IPS DF 19.7 (cell line): ENCODE data around the gene SLC39A7.
"Not testable (repeated sequence)": the region's sequence is repeated elsewhere in the genome, so short reads cannot be mapped to it uniquely, and the experiment has no call there.

Experiments used
- DNase-seq: peaks from one replicate; pipeline ENCODE4 v3.0.0-alpha.2; 2013; ENCODE audit warnings: low read depth, low spot score

The SLC39A7 gene

DNA sequence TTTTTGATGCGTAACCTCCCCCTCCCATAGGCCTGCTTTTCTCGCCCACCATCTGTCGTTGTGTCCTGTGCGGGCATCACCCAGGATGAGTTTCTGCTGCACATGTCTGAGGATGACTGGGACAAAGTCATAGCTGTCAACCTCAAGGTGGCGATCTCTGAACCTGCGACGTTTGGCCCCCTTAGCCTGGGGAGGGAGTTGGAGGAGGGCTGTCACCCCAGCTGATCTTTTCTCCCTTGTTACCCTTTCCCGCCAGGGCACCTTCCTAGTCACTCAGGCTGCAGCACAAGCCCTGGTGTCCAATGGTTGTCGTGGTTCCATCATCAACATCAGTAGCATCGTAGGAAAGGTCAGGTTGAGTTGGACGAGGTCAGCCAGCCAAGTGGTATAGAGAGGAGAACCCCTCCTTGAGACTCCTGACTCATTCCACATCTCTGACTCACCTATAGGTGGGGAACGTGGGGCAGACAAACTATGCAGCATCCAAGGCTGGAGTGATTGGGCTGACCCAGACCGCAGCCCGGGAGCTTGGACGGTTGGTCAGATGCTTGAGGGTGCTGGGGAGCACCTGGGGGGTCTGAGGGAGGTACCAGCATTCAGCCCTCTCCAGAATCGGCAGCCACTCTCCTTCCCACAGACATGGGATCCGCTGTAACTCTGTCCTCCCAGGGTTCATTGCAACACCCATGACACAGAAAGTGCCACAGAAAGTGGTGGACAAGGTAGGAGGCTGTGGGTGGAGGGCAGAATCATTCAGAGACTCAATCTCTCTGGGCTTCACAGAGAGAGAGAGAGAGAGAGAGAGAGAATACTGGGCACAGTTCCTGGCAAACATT is 4.7 kb downstream of the SLC39A7 start:
- DNase-seq = no peak

DNA sequence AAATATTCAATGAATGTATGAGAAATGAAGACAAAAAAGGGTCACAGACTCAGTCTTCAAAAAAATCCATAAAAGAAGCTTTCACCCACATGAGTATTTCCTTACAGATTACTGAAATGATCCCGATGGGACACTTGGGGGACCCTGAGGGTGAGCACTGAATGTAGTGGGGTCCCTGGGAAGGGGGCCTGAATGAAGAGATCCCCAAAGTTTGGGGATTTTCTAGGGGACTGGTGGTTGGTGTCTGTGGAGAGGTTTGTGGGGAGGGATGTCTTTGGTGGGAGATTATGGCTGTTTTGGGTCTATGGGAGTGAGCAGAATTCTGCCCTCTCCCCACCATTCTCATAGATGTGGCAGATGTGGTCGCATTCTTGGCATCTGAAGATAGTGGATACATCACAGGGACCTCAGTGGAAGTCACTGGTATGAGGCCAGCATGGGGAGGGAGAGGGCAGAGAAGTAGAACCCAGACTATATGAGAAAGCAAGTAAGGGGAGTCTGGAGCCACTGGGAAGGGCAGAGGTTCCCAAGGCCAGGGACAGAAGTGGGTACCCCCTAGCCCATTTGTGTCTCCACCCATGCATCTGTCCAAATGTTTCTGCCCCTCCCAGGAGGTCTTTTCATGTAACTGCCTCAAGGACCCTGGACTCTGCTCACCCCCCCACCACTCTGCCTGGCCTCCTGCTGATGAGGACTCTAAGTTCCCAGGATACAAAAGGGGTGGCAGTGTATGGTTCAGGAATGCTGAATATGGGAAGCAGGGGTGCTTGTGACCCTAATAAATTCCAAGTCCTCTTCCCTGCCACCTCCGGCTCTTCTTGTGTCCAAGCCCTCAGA is 5.6 kb downstream of the SLC39A7 start:
- DNase-seq = no peak

DNA sequence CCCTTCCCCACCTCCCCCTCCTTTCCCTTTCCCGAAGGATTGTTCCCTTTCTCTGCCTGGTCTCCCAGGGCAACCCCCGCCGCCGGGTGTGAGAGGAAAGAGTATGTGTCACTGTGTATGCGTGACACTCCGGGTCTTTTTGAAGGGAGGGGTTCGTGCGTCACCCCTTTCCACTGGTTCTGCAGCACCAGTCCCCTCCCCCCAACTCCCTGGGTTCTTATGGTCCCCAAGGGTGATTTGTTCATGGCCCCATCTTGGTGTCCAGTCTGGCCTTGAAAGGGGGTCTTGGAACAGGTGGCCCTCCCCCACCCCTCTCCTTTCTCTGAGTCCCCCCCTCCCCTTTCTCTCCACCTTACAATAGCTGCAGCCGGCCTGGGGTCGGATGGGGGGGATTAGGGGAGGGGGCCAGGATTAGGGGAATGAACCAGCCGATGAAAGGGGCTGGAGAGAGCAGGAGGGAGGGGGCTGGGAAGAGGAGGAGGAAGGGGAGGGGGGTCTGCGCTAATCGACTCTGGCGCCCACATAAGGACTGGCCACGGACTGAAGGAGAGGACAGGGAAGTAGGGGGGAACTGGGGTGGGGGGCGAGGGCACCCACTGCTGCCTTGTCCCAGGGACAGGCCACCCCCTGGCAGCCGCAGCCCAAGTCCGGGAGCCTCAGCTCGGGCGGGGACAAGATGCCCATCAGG is 6.3 kb downstream of the SLC39A7 start:
- no peak for DNase-seq

DNA sequence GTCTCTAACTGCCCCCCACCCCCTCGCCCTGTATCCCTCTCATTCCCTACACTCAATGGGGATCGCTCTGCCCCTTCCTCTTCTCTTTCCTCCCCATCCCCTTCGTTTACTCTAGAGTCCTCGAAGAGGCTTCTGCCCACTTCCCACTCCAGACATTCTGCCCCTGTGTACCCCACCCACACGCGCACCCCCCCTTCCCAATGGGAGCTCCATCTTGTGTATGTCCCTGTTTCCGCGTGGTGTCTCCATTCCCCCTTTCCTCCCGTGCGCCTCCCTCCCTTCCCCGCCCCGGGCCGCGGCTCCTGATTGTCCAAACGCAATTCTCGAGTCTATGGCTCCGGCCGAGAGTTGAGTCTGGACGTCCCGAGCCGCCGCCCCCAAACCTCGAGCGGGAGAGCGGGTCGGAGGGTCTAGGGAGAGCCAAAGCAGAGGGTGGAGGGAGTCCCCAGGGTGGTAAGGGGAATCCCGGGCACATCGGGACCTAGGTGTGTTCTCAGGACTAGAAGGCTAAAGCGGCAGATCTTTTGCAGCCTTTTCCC is 7.0 kb downstream of the SLC39A7 start:
- no peak for DNase-seq

DNA sequence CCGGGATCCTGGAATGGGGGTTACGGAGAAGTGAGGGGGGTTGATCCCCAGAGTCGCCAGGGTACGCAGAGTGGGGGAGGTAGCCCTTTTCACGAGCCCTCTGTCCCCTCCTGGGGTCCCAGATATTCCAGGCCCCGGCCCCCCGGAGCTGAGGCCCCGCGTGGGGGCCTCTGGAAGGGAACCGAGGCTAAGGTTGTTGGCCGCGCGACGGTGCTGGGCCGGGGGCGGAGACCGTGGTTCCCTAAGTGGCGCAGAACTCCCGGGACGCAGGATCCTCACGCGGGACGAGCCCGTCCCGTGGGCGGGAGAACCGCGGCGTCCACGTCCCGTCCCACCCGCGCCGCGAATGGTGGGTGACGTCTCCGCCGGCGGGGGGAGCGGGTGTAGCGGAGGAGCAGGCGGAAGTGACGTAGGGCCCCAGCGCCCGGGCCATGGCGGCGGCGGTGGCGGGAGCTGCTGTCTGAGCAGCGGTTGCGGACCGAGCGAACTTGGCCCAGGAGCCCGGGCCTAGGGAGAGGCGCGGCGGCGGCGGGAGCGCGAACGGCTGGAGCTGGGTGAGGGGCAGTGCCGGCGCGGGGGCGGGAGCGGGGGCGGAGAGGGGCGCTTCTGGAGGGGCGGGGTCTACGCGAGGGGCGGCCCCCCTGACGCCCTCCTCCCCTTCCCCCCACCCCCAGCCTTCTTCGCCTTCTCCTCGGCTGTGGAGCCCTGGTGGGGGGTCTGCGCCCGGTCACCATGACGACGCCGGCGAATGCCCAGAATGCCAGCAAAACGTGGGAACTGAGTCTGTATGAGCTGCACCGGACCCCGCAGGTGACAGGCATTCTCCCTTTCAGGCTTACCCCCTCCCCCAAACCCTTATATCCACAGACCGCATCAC is 7.7 kb downstream of the SLC39A7 start, which contains the start of gene RING1:
Gene RING1 (plus strand): TSS at position 410 of the 877 bp plus-strand sequence. CDS start 323 bp downstream, at position 733.
- no peak for DNase-seq

DNA sequence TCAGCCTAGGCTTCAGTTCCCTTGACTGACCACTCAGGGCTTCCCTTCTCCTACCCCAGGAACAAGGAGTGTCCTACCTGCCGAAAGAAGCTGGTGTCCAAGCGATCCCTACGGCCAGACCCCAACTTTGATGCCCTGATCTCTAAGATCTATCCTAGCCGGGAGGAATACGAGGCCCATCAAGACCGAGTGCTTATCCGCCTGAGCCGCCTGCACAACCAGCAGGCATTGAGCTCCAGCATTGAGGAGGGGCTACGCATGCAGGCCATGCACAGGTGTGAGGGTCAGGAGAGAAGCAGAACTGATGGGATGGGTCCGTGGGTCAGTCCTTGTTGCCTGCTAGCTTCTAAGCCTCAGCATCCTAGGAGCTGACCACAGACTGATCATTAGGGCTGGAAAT is 9.2 kb downstream of the SLC39A7 start:
- no peak for DNase-seq

DNA sequence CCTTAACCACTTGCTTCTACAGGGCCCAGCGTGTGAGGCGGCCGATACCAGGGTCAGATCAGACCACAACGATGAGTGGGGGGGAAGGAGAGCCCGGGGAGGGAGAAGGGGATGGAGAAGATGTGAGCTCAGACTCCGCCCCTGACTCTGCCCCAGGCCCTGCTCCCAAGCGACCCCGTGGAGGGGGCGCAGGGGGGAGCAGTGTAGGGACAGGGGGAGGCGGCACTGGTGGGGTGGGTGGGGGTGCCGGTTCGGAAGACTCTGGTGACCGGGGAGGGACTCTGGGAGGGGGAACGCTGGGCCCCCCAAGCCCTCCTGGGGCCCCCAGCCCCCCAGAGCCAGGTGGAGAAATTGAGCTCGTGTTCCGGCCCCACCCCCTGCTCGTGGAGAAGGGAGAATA is 10.5 kb downstream of the SLC39A7 start:
- no peak for DNase-seq

DNA sequence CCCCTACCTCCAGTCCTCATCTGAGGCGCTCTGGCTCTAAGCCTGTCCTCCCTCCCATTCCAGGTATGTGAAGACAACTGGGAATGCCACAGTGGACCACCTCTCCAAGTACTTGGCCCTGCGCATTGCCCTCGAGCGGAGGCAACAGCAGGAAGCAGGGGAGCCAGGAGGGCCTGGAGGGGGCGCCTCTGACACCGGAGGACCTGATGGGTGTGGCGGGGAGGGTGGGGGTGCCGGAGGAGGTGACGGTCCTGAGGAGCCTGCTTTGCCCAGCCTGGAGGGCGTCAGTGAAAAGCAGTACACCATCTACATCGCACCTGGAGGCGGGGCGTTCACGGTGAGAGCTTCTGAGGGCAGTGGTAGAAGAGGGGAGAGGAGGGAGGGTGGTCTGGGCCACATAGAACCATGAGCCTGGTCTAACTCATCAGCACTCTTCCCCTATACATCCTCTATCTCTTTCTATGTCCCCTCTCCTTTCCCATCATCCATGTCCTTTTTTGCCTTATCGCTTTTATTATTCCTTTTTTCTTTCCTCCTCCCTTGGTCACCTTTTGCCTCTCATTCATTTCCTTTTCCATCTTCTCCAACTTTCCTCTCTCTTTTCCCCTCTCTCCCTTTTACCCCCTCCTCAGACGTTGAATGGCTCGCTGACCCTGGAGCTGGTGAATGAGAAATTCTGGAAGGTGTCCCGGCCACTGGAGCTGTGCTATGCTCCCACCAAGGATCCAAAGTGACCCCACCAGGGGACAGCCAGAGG is 11.2 kb downstream of the SLC39A7 start:
- no peak for DNase-seq

DNA sequence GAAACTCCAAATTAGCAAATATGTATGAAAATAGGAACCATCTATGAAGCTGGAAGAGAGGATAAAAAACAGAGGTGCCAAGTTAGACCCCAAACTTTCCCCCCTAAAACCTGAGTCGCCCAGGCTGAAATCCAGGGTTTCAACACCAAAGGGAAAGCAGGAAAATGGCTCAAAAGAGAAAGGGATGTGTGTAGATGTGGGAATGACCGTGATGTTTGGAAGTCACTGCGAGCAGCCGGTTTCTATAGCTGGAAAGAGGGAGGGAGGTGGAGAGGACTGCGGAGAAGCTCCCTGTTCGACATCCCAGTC is 12.1 kb downstream of the SLC39A7 start:
- no peak for DNase-seq

DNA sequence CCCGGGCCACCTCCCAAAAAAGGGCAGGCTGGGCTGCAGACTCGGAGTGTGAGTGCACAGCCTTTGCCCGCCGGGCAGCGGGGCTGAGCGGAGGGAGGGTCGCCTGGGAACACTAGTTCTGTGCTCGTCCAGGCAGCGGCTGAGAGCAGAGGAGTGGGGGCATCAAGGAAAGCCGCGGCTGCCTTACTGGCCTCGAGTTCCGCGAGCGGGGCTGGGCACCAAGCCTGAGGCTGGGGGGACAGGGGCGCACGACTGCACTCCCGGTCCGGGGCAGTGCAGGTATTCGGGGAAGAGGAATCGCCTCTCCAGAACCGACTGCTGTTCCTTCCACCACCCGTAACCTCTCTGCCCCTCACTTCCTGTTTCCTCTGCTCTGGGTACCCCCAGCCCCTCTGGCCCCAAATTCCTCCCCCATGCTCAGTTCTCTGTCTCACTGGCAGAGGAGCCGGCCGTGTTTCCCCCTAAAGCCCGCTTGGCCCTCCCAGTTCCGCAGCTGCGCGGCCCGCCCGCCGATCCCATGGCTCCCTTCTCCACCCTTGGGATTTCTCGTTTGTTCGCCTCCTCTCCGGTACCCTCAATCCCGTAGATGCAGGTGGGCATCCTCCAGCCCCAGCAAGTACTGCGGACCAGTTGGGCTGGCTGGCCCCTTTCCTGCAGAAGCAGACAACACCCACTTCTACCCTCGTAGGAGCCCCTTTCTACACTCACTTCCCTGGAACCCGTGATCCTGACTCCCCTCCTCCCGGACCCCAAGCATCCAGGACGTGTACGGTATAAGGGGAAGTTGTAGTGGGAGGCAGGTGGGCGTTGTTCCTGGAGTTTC is 12.7 kb downstream of the SLC39A7 start:
- no peak for DNase-seq

DNA sequence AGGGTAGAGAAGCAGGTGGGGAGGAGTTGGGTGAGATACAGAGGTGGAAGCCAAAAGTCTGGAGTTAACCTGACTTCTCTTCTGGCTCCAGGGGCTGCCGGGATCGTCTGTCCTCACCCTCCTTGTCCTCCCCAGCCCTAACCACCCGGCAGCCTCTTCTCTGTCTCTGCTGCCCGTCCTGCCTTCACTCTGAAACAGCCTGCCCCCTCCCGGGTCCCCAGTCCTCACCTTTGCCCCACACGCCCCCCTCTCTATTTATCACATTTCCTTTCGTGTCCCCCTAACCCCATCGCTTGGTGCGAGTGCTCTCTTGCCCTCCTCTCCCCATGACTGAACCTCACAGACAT is 13.3 kb downstream of the SLC39A7 start:
- no peak for DNase-seq

DNA sequence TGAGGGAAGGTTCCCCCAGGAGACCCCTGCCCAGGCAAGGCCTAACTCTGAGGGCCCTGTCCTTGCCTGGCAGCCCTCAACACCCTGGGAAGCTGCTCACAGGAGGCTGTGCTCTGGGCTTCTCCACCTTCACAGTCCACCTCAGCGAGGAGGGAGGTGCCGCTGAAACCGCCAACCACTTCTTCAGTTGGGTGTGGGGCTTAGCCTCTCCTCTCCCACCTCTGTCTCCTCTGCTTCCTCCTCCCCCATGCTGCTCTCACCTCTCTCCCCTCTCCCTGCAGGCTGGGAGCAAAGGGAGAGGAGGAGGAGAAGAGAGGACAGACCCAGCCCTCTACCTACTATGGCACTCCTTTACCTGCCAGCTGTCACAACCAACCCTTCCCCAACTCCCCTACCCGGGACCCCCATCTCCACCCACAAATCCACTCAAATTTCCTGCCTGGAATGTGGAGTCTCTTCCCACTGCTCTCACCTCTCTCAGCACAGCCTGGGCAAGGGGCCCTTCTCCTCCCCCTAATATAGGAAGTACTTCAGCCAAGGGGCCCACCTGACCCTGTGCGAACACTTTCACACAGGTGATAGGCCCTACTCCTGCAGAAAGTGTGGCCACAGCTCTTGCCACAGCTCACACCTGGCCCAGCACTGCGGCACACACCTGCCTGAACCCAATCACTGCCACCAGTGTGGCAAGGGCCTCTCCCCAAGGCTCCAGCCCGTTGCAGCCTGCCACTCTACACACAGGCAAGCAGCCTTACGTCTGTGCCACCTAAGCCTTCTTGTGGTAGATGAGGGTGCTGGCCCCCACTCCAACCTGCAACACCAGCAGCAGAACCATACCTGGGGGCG is 14.8 kb downstream of the SLC39A7 start:
- no peak for DNase-seq

DNA sequence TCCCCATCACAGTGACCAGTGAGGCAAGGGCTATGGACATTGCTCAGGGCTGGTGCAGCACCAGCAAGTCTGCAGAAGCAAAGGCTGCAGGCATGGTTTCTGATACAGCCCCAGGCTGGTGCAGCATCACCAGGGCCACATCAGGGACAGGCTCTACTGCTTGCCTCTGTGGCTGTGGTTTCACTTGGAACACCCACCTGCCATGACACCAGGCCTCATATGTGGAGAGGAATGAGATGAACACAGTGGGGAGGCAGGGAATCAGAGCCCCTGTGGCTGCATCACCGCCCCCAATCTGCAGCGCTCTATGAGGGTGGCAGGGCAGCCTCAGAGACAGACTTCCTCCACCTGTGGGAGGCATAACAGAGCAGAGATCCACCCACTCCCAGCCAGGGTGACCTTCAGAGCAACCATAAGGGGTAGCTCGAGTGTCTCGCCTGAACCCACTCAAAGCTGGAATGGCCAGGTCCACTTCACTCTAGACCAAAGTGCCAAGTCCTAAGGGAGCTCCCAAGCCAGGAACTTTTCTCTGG is 15.5 kb downstream of the SLC39A7 start:
- no peak for DNase-seq

DNA sequence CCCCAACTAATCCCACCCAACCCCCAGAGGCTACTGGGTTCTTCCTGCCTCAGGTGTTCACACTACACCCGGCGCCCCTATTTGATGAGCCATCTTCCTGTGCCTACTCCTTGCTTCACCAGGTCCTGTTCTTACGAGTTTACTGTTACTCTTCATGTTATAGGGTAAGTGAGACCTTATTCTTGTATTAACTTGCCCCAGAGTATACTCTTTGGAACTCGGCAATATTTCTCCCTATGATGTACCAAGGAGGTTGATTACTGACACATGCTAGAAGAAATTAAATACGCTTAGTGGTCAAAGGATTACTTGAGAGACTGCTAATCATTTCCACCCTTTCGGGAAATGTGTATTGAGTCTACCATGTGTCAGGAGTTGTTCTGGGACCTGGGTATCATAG is 16.6 kb downstream of the SLC39A7 start:
- DNase-seq = no peak

DNA sequence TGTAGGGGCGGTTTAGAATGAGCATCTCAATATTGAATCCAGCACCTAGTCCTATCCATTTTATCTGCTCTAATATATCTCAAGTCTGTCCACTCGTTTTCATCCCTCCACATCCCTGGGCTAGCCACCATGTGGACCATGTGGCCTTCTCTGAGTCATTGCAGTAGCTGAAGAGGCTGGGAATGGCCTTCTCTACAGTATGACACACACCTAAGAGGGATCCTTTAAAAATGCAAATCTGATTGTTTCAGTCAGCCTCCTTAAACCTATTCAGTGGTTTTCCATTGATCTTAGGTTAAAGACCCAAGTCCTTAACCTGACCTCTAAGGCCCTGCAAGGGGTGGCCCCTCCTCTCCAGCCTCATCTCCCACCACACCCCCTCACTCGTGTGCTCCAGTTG is 17.0 kb downstream of the SLC39A7 start:
- no peak for DNase-seq

DNA sequence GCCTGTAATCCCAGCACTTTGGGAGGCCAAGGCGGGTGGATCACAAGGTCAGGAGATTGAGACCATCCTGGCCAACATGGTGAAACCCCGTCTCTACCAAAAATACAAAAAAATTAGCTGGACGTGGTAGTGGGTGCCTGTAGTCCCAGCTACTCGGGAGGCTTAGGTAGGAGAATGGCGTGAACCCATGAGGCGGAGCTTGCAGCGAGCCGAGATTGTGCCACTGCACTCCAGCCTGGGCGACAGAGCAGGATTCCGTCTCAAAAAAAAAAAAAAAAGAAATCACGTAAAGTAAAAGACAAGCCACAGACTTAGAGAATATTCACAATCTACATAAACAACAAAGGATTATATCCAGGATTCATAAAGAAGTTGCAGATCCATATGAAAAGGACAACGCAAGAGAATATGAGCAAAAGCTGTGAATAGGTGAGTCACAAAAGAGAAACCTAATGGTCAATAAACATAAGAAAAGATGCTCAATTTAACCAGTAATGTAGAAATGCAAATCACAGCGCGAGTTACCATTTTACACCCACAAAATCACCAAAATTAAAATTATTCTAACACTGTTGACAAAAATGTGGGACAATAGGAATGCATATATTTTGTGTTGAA is 25.9 kb downstream of the SLC39A7 start:
- DNase-seq = not testable (repeated sequence)

DNA sequence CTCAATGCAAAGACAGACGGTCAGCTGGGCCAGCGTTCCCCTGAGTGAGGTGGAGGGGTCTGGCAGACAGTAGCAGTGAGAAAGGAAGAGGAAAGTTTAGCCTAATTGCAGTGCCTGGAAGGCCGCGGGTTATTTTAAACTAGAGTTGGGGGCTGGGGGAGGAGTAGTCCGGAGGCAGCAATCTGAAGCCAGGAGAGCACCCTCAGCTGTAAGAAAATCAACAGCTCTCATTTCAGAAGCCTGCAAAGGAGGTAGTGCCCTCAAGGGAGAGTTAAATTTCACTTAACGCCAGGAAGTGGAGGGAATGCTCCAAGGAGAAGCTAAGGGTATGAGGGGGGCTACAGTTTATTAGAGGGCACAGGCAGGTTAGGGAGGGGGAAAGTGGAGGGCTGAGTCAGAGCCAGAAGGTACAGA is 34.6 kb downstream of the SLC39A7 start:
- no peak for DNase-seq

DNA sequence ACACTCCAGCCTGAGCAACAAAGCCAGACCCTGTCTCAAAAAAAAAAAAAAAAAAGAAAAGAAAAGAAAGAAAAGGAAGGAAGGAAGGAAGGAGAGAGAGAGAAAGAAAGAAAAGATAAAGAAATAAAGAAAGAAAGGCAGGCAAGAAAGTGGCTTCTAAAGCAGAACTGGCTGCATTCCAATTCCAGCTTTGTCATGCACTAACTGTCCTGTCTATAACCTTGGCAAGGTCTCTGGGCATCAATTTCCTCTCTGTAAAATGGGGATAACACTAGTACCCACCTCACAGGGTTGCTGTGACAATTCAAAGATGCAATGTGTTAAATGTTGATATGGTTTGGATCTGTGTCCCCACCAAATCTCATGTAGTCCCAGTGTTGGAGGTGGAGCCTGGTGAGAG is 35.7 kb downstream of the SLC39A7 start:
- DNase-seq = no peak
